Suprapubic skin (tissue), 4 donors: Measurements from ENCODE around the gene NUCB1.

Experiments
- POLR2A ChIP-seq, 2 donors: fragments of 450-650 bp; IDR thresholded peaks; one replicate each; pipeline ENCODE4 v1.6.1; 2017; ENCODE audit warnings: antibody characterized with exemption in 2 of 2, mild to moderate bottlenecking in 2 of 2, moderate library complexity in 2 of 2
- POLR2AphosphoS5 ChIP-seq, 3 donors: sonication (generic); formaldehyde crosslinking; IDR thresholded peaks; one replicate each; pipeline ENCODE4 v1.6.1; 2017; ENCODE audit warnings: antibody characterized with exemption in 3 of 3
- TF ChIP-seq, protein P1 (sequence below), 2 donors: fragments of 200-600 bp in 1 of 2; fragments of 450-650 bp in 1 of 2; sonication (generic) in 1 of 2; IDR thresholded peaks; one replicate each; pipeline ENCODE4 v1.5.1; 2016 to 2019; ENCODE audit warnings: antibody characterized with exemption in 2 of 2, mild to moderate bottlenecking in 1 of 2, moderate library complexity in 1 of 2

DNA sequence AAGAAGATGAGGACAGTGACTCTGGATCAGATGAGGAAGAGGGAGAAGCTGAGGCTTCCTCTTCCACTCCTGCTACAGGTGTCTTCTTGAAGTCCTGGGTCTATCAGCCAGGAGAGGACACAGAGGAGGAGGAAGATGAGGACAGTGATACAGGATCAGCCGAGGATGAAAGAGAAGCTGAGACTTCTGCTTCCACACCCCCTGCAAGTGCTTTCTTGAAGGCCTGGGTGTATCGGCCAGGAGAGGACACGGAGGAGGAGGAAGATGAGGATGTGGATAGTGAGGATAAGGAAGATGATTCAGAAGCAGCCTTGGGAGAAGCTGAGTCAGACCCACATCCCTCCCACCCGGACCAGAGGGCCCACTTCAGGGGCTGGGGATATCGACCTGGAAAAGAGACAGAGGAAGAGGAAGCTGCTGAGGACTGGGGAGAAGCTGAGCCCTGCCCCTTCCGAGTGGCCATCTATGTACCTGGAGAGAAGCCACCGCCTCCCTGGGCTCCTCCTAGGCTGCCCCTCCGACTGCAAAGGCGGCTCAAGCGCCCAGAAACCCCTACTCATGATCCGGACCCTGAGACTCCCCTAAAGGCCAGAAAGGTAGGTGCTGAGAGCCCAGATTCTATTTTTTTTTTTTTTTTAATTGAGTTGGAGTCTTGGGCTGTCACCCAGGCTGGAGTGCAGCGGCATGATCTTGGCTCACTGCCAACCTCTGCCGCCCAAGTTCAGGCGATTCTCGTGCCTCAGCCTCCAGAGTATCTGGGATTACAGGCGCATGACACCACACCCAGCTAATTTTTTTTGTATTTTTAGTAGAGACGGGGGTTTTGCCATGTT lies 25.6 kb upstream of the NUCB1 start:
- TF ChIP-seq, protein P1, sequence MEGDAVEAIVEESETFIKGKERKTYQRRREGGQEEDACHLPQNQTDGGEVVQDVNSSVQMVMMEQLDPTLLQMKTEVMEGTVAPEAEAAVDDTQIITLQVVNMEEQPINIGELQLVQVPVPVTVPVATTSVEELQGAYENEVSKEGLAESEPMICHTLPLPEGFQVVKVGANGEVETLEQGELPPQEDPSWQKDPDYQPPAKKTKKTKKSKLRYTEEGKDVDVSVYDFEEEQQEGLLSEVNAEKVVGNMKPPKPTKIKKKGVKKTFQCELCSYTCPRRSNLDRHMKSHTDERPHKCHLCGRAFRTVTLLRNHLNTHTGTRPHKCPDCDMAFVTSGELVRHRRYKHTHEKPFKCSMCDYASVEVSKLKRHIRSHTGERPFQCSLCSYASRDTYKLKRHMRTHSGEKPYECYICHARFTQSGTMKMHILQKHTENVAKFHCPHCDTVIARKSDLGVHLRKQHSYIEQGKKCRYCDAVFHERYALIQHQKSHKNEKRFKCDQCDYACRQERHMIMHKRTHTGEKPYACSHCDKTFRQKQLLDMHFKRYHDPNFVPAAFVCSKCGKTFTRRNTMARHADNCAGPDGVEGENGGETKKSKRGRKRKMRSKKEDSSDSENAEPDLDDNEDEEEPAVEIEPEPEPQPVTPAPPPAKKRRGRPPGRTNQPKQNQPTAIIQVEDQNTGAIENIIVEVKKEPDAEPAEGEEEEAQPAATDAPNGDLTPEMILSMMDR (IDR thresholded peaks at IDR 0.05): no peak
- TF ChIP-seq POLR2AphosphoS5 (IDR thresholded peaks at IDR 0.05) (peak in 1 of 3 donors; percentile 19), POLR2A (IDR thresholded peaks at IDR 0.05) (no peak)
